ENCODE results near the gene RHNO1.

The RHNO1 gene

DNA sequence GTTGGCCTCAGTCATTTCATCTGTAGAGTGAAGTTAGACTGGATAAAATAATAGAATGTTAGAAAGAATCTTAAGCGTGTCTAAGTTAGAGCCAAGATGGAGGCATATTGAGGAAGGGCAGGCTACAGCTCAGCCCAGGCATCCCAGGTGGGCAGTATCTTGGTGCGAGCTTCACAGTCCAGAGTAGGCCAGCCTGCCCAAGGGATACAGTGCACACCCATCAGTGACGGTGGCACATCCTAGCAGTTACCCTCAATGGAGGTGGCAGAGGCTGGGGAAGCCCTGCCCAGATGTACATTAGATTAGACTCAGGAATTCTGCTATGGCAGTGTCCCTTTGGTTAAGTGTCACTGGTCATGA, 35.2 kb downstream of the RHNO1 start:
- no peak for DNase-seq

GRCh38 chr12:2919249-2919648, 42.2 kb downstream of the RHNO1 start:
- DNase-seq = no peak

DNA sequence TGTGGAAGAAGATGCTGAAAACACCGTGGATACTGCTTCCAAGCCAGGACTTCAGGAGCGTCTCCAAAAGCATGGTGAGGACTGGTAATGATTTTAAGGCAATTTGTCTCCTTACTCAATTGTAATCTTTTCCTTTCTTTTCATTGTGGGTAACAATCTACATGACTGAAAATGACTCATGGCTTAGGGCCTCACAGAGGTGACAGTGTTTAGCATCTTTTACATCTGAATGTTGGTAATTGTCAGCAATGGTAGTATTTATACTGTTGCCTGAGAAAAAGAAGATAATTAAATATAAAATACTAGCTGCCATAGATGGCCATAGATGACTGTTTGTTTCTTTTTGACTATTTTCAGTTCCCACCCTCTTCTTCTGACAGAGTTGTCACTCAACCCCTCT, 45.3 kb downstream of the RHNO1 start:
- DNase-seq = no peak

GRCh38 chr12:2923057-2923456, 46.0 kb downstream of the RHNO1 start:
- DNase-seq = no peak

DNA sequence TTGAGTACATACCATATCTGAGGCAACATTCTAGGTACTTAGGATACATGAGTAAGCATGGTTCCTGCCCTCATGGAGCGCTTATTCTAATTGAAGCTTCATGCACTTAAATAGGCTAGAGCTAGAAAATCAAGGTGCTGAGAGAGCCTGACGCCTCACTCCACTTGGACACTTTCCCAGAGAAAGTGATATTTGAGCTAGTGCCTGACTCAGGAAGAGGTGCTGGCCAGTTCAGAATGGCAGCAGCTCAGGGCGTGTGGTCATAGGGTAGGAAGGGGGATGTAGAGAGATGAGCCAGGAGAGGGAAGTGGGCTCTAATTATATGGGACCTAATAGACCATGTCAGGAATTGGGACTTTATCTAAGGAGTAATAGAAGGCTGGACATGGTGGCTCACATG, 47.0 kb downstream of the RHNO1 start:
- no peak for DNase-seq

DNA sequence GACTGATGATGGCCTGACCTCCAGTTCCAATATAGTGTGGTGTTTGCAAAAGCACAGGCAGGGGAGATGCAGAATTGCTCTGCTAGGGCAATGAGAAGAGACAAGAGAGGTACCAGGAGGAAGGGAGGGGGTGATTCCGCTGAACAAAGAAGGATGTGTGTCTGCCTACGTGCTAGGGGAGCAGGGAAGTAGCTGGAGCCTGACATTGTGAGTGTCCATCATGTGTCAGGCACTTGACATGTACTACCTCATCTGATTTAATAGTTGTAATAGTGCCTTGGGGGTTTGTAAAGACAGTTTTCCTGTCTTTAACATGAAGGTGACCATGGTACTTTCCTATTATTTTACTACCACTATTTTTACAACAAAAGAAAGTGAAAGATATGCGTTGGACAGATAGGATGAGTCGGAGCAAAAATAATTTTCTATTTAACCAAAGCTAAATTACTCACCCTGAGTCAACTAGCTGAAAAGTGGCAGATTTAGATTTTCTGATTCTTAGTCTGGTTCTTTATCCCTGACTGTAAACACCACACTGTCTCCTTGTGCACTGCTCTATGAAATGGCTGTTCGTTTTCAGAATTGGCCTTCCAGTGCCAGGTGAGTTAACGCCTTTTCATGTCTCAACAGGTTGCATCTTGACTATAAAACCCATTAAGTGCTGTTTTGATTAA, 48.4 kb downstream of the RHNO1 start:
- DNase-seq = no peak

- DNase-seq = no peak
Measured at GRCh38 chr12:2930865-2931264, 53.8 kb downstream of the RHNO1 start.

GRCh38 chr12:2933586-2933985, 56.6 kb downstream of the RHNO1 start:
- no peak for DNase-seq

GRCh38 chr12:2934371-2934770, 57.3 kb downstream of the RHNO1 start:
- no peak for DNase-seq

DNA sequence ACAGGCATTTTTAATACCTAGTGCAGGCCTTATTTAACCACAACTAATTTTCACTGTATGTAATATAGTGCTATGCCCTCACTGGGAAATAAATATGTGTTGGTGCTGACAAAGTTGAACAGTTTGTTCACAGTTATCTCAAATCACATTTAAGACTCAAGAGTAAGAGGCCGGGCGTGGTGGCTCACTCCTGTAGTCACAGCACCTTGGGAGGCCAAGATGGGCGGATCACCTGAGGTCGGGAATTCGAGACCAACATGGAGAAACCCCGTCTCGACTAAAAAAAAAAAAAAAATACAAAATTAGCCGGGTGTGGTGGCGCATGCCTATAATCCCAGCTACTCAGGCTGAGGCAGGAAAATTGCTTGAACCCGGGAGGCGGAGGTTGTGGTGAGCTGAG, 59.3 kb downstream of the RHNO1 start:
- DNase-seq = no peak

DNA sequence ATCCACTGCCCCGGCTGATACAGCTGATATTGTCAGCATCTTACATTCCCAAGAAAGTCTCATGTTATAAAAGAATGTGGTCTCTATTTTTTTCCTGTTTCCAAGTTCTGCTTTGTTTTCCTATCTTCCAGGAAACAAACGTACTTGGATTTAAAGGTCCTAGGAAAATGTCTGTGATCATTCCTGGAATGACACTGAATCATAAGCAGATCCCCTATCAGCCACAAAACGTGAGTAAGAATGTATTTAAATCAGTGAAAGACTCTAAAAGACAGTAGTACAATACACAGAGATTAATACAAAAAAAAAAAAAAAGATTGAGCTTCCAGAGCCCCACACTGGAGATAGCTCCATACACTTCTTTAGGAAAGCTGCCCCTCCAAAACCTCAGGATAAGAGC, 60.5 kb downstream of the RHNO1 start:
- DNase-seq = no peak

Measured in NCI-H1092 (cell line).